SK-N-SH treated with all-trans-retinoic acid at 6 μM for 48 hours (cell line): ENCODE results near the gene CDKN2A.

Source experiments
- ATAC-seq: fragments of 200-7000 bp; cut with Tn5 transposase; 3 replicates; pipeline ENCODE4 v1.9.1; 2020; ENCODE audit warnings: mild to moderate bottlenecking, moderate library complexity
- ARNTL ChIP-seq: fragments of 450-650 bp; formaldehyde crosslinking; IDR thresholded peaks from 2 replicates; pipeline ENCODE4 v1.5.0; 2020; ENCODE audit warnings: low read depth, mild to moderate bottlenecking, moderate library complexity, borderline replicate concordance
- BACH2 ChIP-seq: fragments of 250-450 bp; sonication (Bioruptor Pico); IDR thresholded peaks from 2 replicates; pipeline ENCODE4 v1.9.0; 2021; ENCODE audit warnings: mild to moderate bottlenecking, borderline replicate concordance
- CREB5 ChIP-seq: fragments of 250-450 bp; sonication (Bioruptor Pico); IDR thresholded peaks from 2 replicates; pipeline ENCODE4 v1.5.1; 2020; ENCODE audit warnings: low read depth, mild to moderate bottlenecking, moderate library complexity
- CSDC2 ChIP-seq: fragments of 250-450 bp; sonication (Bioruptor Pico); IDR thresholded peaks from 2 replicates; pipeline ENCODE4 v1.5.0; 2020; ENCODE audit warnings: mild to moderate bottlenecking, moderate library complexity
- CSRNP3 ChIP-seq: fragments of 250-450 bp; sonication (Bioruptor Pico); IDR thresholded peaks from 2 replicates; pipeline ENCODE4 v1.5.1; 2021; ENCODE audit warnings: mild to moderate bottlenecking, moderate library complexity
- ESRRG ChIP-seq: fragments of 250-450 bp; sonication (Bioruptor Pico); IDR thresholded peaks from 2 replicates; pipeline ENCODE4 v1.6.1; 2021; ENCODE audit warnings: mild to moderate bottlenecking
- GLIS3 ChIP-seq: fragments of 250-450 bp; sonication (Bioruptor Pico); IDR thresholded peaks from 2 replicates; pipeline ENCODE4 v1.5.0; 2020; ENCODE audit warnings: mild to moderate bottlenecking, moderate library complexity
- ISL1 ChIP-seq: fragments of 250-450 bp; sonication (Bioruptor Pico); IDR thresholded peaks from 2 replicates; pipeline ENCODE4 v2.1.2; 2022; ENCODE audit warnings: mild to moderate bottlenecking, moderate library complexity
- OSR1 ChIP-seq: fragments of 250-450 bp; sonication (Bioruptor Pico); IDR thresholded peaks from 2 replicates; pipeline ENCODE4 v1.8.0; 2022; ENCODE audit warnings: moderate library complexity, mild to moderate bottlenecking, inconsistent platforms
- PATZ1 ChIP-seq: fragments of 250-450 bp; sonication (Bioruptor Pico); IDR thresholded peaks from 2 replicates; pipeline ENCODE4 v1.8.0; 2020; ENCODE audit warnings: mild to moderate bottlenecking, moderate library complexity, borderline replicate concordance
- POU6F1 ChIP-seq: fragments of 250-450 bp; sonication (Bioruptor Pico); IDR thresholded peaks from 2 replicates; pipeline ENCODE4 v1.8.0; 2021; ENCODE audit warnings: low read depth, mild to moderate bottlenecking, moderate library complexity, borderline replicate concordance
- PPARA ChIP-seq: fragments of 250-450 bp; sonication (Bioruptor Pico); IDR thresholded peaks from 2 replicates; pipeline ENCODE4 v1.5.0; 2020; ENCODE audit warnings: mild to moderate bottlenecking, borderline replicate concordance
- SNAI2 ChIP-seq: fragments of 250-450 bp; sonication (Bioruptor Pico); IDR thresholded peaks from 2 replicates; pipeline ENCODE4 v1.5.0; 2020; ENCODE audit warnings: mild to moderate bottlenecking, moderate library complexity
- TCF4 ChIP-seq: fragments of 250-450 bp; sonication (Bioruptor Pico); IDR thresholded peaks from 2 replicates; pipeline ENCODE4 v1.8.0; 2021; ENCODE audit warnings: mild to moderate bottlenecking, moderate library complexity, borderline replicate concordance
- TOX ChIP-seq: fragments of 250-450 bp; sonication (Bioruptor Pico); IDR thresholded peaks from 2 replicates; pipeline ENCODE4 v1.8.0; 2021; ENCODE audit warnings: mild to moderate bottlenecking, moderate library complexity, borderline replicate concordance
- TSHZ2 ChIP-seq: fragments of 250-450 bp; sonication (Bioruptor Pico); IDR thresholded peaks from 2 replicates; pipeline ENCODE4 v1.5.0; 2020; ENCODE audit warnings: mild to moderate bottlenecking, moderate library complexity
- ZC3H10 ChIP-seq: fragments of 250-450 bp; sonication (Bioruptor Pico); IDR thresholded peaks from 2 replicates; pipeline ENCODE4 v1.5.1; 2021; ENCODE audit warnings: mild to moderate bottlenecking, moderate library complexity
- ZFP3 ChIP-seq: fragments of 250-450 bp; sonication (Bioruptor Pico); IDR thresholded peaks from 2 replicates; pipeline ENCODE4 v1.5.0; 2020; ENCODE audit warnings: mild to moderate bottlenecking, moderate library complexity
- ZFP30 ChIP-seq: fragments of 450-650 bp; formaldehyde crosslinking; IDR thresholded peaks from 2 replicates; pipeline ENCODE4 v1.5.0; 2022; ENCODE audit warnings: mild to moderate bottlenecking, moderate library complexity
- ZNF565 ChIP-seq: fragments of 450-650 bp; formaldehyde crosslinking; conservative IDR thresholded peaks from 2 replicates; pipeline ENCODE4 v1.5.0; 2020; ENCODE audit warnings: low read depth, mild to moderate bottlenecking, moderate library complexity
- ZNF70 ChIP-seq: fragments of 450-650 bp; formaldehyde crosslinking; IDR thresholded peaks from 2 replicates; pipeline ENCODE4 v1.5.0; 2020; ENCODE audit warnings: mild to moderate bottlenecking, moderate library complexity
- ZNF8 ChIP-seq: fragments of 450-650 bp; formaldehyde crosslinking; IDR thresholded peaks from 2 replicates; pipeline ENCODE4 v1.5.0; 2020; ENCODE audit warnings: mild to moderate bottlenecking, moderate library complexity

The CDKN2A gene

GRCh38 chr9:21966140-21966851 lies 27.9 kb downstream of the CDKN2A start:
- no peak for ATAC-seq
- TF ChIP-seq PATZ1, result no peak

GRCh38 chr9:21965401-21965951 lies 28.7 kb downstream of the CDKN2A start:
- peak; percentile 88 for ATAC-seq
- no peak for TF ChIP-seq PPARA (CRISPR knock-in tag)
- no peak for TF ChIP-seq PATZ1
- TF ChIP-seq GLIS3 (CRISPR knock-in tag), result no peak
- no peak for TF ChIP-seq ZNF565 (CRISPR knock-in tag)
- no peak for TF ChIP-seq OSR1 (CRISPR knock-in tag)
- no peak for TF ChIP-seq TCF4 (CRISPR knock-in tag)
- no peak for TF ChIP-seq CSDC2 (CRISPR knock-in tag)
- no peak for TF ChIP-seq ZC3H10 (CRISPR knock-in tag)
- no peak for TF ChIP-seq TSHZ2 (CRISPR knock-in tag)
- no peak for TF ChIP-seq ESRRG (CRISPR knock-in tag)
- TF ChIP-seq CSRNP3 (CRISPR knock-in tag), result no peak
- TF ChIP-seq ZNF8 (CRISPR knock-in tag), result no peak
- no peak for TF ChIP-seq ISL1
- TF ChIP-seq BACH2, result no peak
- TF ChIP-seq ARNTL (CRISPR knock-in tag), result no peak
- TF ChIP-seq TOX, result no peak
- TF ChIP-seq ZFP3 (CRISPR knock-in tag), result no peak
- TF ChIP-seq POU6F1 (CRISPR knock-in tag), result no peak

- ATAC-seq, result peak; percentile 20
- no peak for TF ChIP-seq TCF4 (CRISPR knock-in tag)
These were observed 29.2 kb downstream of the CDKN2A start for GRCh38 chr9:21964925-21965385.

GRCh38 chr9:21961569-21961968 lies 32.6 kb downstream of the CDKN2A start:
- ATAC-seq, result no peak
- TF ChIP-seq SNAI2 (CRISPR knock-in tag) (no peak), ARNTL (CRISPR knock-in tag) (no peak), CREB5 (CRISPR knock-in tag) (no peak), ESRRG (CRISPR knock-in tag) (no peak), GLIS3 (CRISPR knock-in tag) (no peak), TOX (no peak), OSR1 (CRISPR knock-in tag) (no peak), ZFP3 (CRISPR knock-in tag) (no peak), PPARA (CRISPR knock-in tag) (no peak), CSDC2 (CRISPR knock-in tag) (no peak), CSRNP3 (CRISPR knock-in tag) (no peak), ZFP30 (CRISPR knock-in tag) (no peak), ZNF70 (CRISPR knock-in tag) (no peak), ZC3H10 (CRISPR knock-in tag) (no peak)
